DMS53 treated with DMSO at 0.1 percent for 48 hours (cell line): ENCODE results near the gene APMAP.

ENCODE experiments used
- DNase-seq: peaks from one replicate; lab custom pipeline; 2025; ENCODE audit not compliant: unreplicated experiment; lab: John Stamatoyannopoulos, UW

The APMAP gene

GRCh38 chr20:24992487-24993205 lies at the start of gene APMAP:
APMAP (minus strand) TSS chr20:24992751; CDS start chr20:24992688, 63 bp downstream.
- DNase-seq: peak; percentile 91

GRCh38 chr20:25041813-25042530 lies 49.4 kb upstream of the APMAP start:
- no peak for DNase-seq

GRCh38 chr20:25040438-25040831 lies 47.9 kb upstream of the APMAP start:
- DNase-seq: no peak

GRCh38 chr20:25039697-25040437 lies 47.3 kb upstream of the APMAP start:
- no peak for DNase-seq

GRCh38 chr20:25038591-25039015 lies 46.1 kb upstream of the APMAP start:
- no peak for DNase-seq

GRCh38 chr20:25038103-25038410 lies 45.5 kb upstream of the APMAP start:
- DNase-seq: no peak

- DNase-seq: no peak
Measured at GRCh38 chr20:25037288-25038102, 44.9 kb upstream of the APMAP start.

- no peak for DNase-seq
Measured at GRCh38 chr20:25036331-25036936, 43.9 kb upstream of the APMAP start.

- DNase-seq: no peak
Measured at GRCh38 chr20:25035921-25036320, 43.4 kb upstream of the APMAP start.

GRCh38 chr20:25033924-25034300 lies 41.4 kb upstream of the APMAP start:
- DNase-seq: no peak

- no peak for DNase-seq
Measured at GRCh38 chr20:25033265-25033923, 40.8 kb upstream of the APMAP start.

- no peak for DNase-seq
Measured at GRCh38 chr20:25032478-25033264, 40.1 kb upstream of the APMAP start.

- no peak for DNase-seq
Measured at GRCh38 chr20:25032065-25032477, 39.5 kb upstream of the APMAP start.

GRCh38 chr20:25031241-25031640 lies 38.7 kb upstream of the APMAP start:
- no peak for DNase-seq

- DNase-seq: no peak
Measured at GRCh38 chr20:25030649-25031207, 38.2 kb upstream of the APMAP start.

GRCh38 chr20:25030007-25030648 lies 37.6 kb upstream of the APMAP start:
- no peak for DNase-seq

- no peak for DNase-seq
Measured at GRCh38 chr20:25025986-25026605, 33.5 kb upstream of the APMAP start.
